ENCODE measurements around the gene MLC1.

Gene MLC1

GRCh38 chr22:50074551-50075530 lies 10.4 kb downstream of the MLC1 start:
- no peak for DNase-seq

- DNase-seq, result no peak
Measured at GRCh38 chr22:50074056-50074455, 11.2 kb downstream of the MLC1 start.

- no peak for DNase-seq
Measured at GRCh38 chr22:50072714-50073538, 12.3 kb downstream of the MLC1 start.

GRCh38 chr22:50072167-50072555 lies 13.1 kb downstream of the MLC1 start:
- DNase-seq, result no peak

- no peak for DNase-seq
Measured at GRCh38 chr22:50071432-50072166, 13.6 kb downstream of the MLC1 start.

GRCh38 chr22:50070366-50070765 lies 14.9 kb downstream of the MLC1 start:
- DNase-seq, result no peak

- no peak for DNase-seq
Measured at GRCh38 chr22:50068096-50068495, 17.1 kb downstream of the MLC1 start.

- no peak for DNase-seq
Measured at GRCh38 chr22:50067244-50067643, 18.0 kb downstream of the MLC1 start.

- DNase-seq, result no peak
Measured at GRCh38 chr22:50064453-50064852, 20.8 kb downstream of the MLC1 start.

GRCh38 chr22:50063589-50064393 lies 21.4 kb downstream of the MLC1 start:
- no peak for DNase-seq

GRCh38 chr22:50062509-50063135 lies 22.6 kb downstream of the MLC1 start:
- no peak for DNase-seq

- no peak for DNase-seq
Measured at GRCh38 chr22:50061824-50062355, 23.3 kb downstream of the MLC1 start.

GRCh38 chr22:50061141-50061823 lies 23.9 kb downstream of the MLC1 start:
- DNase-seq, result no peak

- no peak for DNase-seq
Measured at GRCh38 chr22:50060441-50061140, 24.6 kb downstream of the MLC1 start.

- DNase-seq, result no peak
Measured at GRCh38 chr22:50059881-50060262, 25.4 kb downstream of the MLC1 start.

- no peak for DNase-seq
Measured at GRCh38 chr22:50058906-50059880, 26.0 kb downstream of the MLC1 start.

- no peak for DNase-seq
Measured at GRCh38 chr22:50058061-50058905, 26.9 kb downstream of the MLC1 start, which contains the start of gene TTLL8. Gene TTLL8, minus strand, starts transcription at chr22:50058298.

Measured in NCI-H446 treated with DMSO at 0.1 percent for 48 hours (cell line).